GM21381 (cell line): Measurements from ENCODE around the gene CREB5.

ENCODE experiments used
- ATAC-seq: cut with Tn5 transposase; IDR thresholded peaks from one replicate; pipeline ENCODE4 v1.9.1; 2021; ENCODE audit warnings: mild to moderate bottlenecking, moderate library complexity; ENCODE audit not compliant: unreplicated experiment

Gene CREB5

DNA sequence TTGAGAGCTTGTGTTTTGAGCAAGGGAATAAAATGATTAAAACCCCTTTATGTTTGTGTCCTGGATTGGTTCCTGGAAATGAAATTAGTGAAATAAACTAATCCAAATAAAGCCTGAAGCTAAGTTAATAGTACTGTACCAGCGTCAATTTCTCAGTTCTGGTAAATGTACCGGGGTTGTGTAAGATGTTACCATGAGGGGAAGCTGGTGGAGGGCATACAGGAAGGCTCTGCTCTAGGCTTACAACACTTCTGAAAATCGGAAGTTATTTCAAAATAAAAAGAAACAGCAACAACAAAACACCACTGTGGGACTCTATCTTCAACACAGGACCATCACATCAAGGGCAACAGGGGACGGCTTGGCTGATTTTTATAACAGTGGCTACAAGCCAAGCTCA is 257.0 kb downstream of the CREB5 start:
- ATAC-seq, result no peak

DNA sequence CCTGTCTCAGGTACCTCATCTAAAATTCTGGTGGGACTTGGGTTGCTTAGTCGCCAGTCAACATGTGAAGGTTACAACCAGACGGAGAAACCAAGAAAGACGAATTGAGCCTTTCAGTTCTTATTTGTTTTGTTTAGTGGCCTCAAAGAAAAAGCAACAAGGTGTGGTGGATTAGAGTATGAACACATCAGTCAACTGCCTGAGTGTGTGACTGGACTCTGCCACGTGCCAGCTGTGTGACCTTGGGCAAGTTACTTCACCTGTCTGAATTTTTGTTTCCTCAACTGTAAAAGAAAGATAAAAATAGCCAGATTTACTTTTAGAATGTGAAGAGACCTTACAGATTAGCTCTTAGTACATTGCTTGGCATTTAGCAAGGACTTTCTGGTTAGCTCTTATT is 259.2 kb downstream of the CREB5 start:
- no peak for ATAC-seq

DNA sequence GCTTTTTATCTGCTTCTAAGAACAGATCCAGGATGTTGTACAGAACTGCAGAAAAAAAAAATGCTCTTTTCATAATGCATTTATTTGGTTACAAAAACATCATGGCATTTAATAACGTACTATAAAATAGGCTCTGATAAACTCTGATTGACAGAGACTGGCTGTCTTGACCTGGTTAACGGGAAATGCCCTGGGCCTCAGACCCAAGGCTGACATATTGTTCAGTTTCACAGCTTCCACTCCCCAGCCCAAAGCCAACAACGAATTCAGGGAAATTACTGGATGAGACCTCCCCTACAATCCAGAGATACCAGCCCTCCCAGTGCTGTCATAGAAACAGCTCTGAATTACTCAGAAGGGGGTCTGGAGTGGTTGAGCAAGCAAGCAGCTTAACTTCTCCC is 260.1 kb downstream of the CREB5 start:
- no peak for ATAC-seq

DNA sequence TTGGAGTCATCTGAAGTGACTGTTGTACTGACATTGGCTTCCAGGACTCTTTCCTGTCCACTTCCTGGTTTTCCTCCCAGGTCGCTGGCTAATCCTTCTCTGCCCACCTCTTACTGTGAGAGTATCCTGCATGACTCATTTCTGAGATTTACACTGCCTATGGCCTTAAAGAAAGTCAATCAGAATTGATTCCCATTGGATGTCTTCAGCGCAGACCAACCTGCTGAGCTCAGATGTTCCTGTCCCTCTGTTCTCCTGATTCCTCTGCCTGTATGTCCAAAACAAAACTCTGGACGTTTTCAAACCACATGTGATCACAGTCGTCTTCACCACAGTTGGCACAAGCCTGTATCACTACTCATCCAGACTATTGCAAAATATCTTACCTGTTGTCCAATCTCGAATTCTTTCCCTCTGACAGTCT is 262.1 kb downstream of the CREB5 start:
- no peak for ATAC-seq

DNA sequence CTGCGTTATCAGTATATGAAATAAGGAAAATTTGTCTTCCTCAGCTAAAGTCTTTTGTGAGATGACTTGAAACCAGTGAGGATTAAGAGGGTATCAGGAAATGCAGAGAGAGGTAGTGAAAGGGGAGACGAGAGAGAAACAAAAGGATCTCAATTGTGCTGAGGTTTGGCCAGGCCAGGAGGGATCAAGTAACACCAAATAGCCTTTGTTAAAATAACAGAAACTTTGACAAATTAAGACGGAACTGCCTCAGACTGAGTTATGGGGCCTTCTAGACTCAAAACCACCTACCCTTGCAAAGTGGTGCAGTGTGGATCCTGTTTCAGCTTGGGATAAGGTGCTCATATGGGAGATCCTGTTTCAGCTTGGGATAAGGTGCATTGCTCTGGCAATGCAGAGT is 263.1 kb downstream of the CREB5 start:
- no peak for ATAC-seq

DNA sequence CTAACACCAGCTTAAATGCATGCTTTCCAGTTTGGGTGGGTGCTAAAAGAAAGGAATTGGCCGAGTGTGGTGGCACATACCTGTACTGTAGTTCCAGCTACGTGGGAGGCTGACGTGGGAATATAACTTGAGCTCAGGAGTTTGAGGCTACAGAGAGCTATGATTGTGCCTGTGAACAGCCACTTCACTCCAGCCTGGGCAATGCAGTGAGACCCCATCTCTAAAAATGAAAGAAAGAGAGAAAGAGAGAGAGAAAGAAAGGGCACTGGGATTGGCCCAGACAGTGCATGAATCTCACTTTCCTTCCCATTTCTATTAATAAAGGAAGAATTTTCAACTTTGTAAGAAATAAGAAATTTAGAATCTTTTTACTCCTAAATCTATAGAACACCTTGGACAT is 265.4 kb downstream of the CREB5 start:
- no peak for ATAC-seq

DNA sequence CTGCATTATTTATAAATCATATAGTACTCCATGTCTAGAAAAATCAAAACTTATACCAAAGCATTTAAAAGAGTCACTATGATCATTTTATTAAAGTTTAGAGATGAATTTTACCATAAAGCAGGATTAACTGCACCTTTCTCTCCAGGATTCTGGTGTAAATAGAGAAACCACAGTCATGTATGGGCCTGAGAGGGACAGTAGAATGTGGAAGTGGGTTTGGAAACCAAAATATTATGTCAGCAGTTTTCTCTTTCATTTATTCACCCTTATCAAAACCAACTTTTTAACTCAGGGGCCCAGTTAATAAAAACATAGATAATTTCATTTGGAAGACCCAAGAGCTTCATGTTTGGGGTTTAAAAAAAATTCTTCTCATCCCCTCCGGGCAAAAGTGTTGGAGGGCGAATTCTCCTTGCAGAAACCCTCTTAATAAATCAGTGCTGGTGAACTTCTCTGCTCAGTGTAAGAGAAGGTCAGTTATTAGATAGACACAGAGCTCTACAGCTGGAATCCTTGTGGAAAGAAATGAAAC is 266.2 kb downstream of the CREB5 start:
- ATAC-seq, result no peak

DNA sequence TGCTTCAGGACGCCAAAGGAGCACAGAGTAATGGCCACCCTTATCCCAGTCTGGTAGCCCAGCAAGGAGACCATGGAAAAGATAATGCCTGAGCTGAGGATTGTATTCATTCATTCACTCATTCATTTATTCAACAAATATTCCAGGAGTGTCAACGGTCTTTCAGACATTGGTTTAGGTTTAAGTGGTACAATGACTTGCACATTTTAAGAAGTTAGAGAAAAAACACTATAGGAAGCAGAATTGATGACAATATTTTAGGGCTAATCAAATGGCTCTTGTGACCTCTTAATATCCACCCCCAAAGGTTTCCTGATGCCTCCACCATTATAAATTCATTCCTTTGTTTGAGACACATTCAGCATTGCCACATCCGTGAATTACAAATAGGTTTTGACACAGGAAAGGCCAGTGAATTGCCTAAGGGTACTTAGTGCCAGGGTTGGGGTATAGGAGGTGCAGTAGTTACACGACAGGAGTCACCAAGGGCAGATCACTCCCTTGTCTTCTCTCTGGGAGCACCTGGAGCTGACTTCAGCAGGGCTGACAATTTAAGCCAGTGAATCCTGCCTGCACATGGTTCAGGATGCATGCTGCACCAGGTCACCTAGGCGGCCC is 269.5 kb downstream of the CREB5 start:
- ATAC-seq, result no peak

DNA sequence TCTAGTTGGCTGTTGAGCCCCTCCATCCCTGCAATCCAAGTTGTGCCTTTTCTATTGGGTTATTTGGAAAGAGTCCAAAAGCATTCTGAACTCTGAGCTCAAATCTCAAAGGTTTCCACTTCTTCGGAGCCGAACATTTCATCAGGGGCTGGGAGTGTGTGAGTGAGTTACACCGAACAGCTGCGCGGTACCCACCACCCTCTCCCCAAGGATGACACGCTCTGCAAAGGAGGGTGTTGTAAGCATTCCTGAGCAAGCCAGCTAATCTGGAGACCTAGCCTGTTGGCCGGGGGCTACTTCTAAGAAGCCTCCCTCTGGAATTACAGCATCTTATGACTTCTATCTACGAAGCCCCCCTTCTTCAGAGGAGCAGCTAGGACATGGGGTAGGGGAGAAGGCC is 270.5 kb downstream of the CREB5 start:
- ATAC-seq, result no peak

DNA sequence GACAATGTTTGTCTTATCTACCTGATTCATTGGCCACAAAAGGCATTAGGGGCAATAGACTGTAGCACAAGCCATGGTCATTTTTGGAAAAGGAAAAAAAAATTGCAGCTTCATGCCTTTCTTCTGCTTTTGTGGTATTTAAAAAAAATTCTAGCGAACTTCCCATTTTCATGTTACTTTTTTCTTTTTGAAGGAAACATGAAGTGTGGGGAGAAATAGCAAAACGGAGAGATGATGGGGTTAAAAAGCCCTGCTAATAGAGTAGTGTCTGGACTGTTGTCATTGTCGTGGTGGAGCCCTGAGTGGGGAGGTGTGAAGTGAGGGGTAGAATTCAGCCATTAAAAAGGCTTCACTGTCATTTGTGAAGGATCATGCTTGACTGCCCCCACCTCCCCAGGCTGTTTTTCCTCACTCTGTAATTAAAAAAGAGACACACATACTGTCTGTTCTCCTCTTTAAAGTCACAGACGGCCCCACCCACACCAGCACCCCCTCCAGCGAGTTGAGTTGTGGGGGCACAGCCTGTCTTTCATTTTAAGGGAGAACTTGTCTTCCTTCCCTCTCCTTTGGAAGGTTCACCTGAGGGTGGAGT is 272.4 kb downstream of the CREB5 start:
- ATAC-seq, result no peak

DNA sequence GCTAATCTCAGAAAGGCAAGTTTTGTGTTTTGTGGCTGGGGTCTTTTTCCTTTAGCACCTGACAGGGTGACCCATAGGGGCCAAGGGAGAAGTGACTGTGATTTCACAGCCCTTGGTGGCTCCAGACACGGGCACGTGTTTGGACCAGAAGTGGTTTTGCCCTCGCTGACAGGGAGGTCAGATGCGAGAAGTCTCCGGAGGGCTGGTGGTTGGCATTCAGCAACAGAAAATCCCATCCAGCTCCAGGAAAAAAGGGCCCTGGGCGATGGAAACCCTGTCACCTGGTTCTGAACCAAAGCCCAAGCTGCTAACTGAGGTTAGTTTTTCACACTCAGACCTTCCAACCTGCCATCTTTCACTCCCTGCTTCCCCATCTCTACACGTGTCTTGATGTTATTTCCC is 272.9 kb downstream of the CREB5 start:
- peak; percentile 28 for ATAC-seq

DNA sequence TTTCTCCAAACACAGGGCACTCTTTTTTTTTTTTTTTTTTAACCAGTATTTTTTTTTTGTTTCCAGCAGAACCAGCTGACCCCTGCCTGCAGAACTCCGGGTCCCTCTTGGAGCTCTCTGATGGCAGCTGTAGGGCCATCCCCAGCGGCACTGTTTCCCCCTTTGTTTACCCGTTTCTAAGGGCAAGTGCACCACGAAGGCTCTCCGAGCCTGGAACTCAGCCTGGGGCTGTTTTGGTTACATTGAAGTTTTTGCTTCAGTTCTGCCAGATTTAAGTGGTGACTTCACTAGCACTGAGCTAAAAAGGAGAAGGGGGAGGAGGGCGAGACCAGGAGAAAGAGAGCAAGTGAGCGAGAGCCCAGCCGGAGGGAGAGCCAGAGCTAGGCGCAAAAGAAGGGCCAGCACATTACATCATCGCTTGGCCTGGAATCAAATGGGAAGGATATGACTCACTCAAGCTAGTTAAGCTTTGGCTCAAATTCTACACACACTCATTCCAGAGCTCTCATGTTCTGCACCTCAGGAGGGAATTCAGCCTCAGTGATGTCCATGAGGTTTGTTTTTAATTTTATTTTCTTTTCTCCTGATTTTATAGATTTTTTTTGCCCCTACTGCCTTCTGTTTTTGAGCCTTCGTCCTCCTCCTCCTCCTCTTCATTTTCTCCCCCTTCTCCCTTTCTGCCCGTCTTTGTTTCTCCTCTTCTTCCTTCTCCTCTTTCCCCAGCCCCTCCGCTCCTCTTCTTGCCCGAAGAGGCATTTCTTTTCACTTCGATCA is 273.5 kb downstream of the CREB5 start:
- ATAC-seq, result peak; percentile 63

DNA sequence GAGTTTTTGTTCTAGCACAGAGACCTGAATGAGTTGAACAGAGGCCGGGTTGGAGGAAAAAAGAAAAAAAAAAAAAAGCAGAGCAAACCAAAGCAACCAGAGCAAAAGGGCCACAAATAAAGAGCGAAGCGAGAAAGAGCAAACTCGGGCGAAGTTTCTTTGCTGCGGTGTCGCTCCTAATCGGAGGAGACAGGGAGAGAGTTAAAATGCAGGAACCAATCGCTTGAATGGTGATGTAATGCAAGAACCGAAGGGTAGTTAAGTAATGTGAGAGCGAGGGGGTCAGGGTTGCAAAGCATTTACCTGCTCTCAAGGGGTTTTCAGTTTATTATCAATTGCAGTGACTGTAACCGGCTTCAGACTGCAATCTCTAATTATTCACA is 274.1 kb downstream of the CREB5 start:
- ATAC-seq, result no peak

DNA sequence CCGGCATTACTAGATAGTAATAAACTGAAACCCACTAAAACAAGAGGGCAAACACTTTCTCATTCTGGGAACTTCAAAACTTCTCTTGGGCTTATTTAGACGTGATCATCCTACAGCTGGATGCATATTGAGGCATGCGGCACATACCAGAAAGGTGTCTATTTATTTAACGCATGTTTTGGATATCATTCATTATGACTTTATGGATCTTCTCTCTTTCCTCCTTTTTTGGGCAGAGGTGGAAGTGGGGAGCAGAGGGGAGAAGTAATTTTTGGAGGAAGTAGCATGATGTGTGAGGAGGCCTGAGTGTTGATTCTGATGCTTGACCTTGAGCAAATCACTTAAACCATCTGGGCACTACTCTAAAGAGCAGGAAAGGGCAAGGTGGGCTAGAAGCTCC is 275.2 kb downstream of the CREB5 start:
- ATAC-seq, result no peak

DNA sequence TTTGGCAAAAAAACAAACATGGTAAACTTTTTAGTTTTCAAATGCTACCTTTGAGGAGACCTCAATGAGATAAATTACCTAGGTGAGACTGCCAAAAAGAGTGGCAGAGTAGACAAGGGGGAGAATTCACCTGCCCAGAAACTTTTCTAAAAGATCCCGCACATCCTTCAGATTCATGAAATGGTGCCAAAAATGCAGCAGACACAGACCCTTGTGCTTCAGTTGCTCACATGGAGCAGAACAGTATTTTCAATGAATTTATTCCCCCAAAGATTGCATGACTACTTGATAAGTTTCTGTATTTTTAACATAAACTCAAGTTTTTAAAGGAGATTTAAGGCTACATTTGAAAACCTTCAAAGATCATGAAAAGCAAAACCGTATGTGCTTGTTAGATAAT is 275.9 kb downstream of the CREB5 start:
- ATAC-seq, result no peak

DNA sequence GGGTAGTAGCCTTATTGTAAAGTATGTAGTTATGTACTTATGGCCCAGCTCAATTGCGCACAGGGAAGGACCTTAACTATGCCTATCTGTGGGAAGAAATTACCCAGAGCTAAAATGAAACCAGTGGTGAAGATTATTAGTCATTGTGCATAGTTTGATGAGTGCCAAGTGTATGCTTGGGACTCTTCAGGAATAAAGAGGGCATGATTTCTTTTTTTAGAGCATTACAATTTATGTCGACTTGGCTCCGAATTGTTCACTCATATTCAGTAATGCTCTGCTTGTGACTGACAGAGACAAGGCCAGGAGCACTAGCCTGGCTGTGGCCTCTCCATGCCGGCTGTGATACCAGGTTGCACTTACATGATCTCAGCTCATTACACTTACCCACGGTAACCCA is 276.3 kb downstream of the CREB5 start:
- ATAC-seq, result no peak

DNA sequence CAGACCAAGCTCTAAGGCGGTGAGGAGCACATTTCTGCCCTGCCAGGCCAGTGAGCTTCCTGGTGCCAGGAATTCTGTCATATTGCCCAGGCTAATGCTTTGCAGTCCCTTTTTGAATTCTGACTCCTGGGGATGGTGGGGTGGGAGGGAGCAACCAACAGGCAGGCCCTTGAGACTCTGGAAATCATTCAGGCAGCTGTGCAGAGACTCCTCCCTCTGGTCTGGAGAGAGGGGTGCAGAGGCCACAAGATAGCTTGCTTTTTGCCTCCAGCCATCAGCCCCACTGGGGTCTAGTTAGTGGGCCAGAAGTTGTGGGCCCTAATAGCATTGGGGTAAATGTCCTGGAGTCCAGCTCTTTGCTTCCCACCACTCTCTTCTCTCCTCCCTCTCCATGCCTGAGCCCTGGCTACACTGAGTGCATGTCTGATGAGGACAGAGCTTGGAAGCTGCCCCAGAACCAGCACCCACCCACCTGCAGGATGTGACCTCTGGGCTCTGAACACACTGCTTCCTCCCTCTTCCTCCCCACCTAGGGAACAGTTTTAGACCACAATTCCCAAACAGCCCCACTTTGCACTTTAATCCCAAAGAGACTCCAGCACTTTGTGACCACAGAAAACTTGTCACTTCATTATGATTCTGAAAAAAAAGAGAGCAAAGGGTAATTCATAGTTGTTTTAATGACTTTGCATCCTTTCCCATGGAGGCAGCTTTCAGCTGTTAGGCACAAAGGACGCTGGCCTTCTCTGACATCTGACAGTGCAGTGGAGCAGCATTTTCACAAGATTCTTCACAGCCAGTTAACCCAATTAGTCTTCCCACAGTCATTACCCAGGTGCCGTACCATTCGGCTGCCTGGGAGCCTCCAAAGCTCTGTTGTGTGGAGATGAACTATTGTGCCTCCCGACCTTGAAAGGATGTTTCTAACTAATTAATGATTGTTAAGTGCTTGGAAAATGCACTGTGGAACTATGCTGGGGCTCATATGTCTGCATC is 283.3 kb downstream of the CREB5 start:
- no peak for ATAC-seq

DNA sequence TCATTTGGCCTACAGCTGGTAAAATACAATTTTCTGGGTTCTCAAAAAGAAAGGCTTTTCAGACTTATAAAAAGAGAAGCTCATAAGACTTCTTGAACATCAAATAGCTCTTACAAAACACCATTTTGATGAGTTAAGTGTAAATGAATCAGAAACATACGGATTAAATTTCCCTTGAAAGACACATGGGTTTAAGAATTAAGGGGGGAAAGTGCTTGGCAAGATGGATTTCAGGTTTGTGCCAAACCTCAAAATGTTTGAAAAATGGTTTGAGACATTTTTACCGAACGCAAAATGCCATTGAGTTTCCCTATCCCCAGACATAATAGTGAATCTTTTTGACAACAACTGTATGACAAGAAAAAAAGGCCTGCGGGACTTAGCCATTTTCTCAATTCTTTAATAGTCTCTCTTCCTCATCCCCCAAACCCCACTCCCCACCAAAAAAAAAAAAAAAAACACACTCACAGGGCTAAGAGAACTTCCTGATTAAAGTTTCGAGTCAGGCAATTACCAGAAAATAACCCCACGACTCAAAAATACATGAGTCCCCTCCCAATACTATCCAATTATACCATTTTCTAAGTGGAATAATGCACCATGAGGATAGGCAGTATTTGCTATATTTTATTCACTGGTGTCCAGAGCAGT is 285.7 kb downstream of the CREB5 start:
- ATAC-seq, result no peak

DNA sequence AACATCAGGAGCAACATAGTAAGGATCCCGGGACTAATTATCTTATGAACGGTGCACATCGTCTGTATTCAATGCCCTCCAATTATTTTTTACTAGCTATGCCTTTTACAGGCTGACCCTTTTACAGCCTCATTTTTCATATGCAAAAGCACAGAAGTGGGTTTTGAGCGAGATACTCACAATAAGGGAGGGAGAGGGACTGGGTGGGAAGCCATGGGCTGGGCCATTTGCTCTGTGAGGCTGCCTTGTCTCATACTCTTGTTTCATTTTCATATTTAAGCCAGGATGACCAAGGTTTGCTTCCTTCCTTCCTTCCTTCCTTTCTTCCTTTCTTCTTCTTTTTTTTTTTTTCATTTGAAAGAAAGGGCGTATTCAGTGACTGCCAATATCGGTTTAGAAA is 286.5 kb downstream of the CREB5 start:
- ATAC-seq, result no peak

DNA sequence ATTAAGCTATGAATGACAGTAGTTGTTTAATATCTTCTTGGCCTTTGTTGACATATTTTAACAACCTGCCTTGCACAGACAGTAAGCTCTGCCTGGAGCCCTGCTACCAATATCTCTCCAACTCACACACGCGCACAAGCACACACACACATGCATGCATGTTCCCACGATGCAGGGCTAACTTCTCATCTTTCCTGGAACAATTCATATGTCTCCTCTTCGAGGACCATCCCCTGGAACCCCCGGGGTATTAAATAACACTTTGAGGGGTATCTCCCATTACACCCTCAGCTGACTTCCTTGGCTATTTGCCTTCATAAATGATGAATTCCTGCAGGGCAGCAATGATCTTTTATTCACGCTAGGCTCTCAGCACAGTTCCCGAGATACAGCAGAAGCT is 287.8 kb downstream of the CREB5 start:
- no peak for ATAC-seq
